ENCODE results near the gene ARHGEF4.

ARHGEF4 gene

DNA sequence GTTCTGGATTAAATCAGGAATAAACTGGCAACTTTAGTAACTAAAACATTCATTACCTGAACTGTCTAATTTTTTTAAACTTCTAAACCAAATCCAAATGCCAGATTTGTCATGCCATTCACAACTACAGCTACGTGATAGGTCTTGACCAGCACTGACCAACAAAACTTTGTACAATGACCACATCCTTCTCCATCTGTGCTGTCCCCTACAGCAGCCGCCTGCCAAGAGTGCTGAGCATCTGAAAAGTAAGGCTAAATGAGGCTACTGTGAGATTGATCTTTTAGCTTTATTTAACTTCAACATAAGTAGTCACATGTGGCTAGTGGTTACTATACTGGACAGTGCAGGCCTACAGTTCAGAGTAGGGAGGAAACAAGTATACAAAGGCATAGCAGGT, 248.9 kb downstream of the ARHGEF4 start:
- DNase-seq (ENCODE audit: low read depth in 3 of 3): no peak

DNA sequence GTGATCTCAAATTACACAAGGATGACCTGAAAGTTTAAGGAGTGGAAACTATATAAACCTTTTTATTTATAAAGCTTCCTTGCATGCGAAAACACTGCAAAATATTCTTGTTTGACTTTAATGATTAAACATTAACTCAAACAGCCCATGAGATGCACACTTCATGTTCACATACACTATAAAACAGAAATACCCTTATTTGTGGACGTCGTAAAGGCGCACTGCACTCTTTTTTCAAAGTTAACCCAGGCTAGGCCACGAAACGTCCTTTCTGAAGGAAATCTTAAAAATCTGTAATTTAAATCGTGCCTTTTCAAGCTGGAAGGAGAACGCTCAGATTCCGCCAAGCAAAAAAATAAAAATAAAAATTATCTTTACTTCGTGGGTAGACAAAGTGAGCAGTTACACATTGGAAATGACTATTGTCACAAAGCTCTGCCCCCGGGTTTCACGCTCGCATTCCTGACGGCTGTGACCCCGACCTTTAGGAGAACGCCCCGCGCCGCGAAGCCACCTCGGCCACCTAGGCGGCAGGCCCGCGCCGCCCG, 255.8 kb downstream of the ARHGEF4 start:
- no peak for DNase-seq (ENCODE audit: low read depth in 3 of 3)

DNA sequence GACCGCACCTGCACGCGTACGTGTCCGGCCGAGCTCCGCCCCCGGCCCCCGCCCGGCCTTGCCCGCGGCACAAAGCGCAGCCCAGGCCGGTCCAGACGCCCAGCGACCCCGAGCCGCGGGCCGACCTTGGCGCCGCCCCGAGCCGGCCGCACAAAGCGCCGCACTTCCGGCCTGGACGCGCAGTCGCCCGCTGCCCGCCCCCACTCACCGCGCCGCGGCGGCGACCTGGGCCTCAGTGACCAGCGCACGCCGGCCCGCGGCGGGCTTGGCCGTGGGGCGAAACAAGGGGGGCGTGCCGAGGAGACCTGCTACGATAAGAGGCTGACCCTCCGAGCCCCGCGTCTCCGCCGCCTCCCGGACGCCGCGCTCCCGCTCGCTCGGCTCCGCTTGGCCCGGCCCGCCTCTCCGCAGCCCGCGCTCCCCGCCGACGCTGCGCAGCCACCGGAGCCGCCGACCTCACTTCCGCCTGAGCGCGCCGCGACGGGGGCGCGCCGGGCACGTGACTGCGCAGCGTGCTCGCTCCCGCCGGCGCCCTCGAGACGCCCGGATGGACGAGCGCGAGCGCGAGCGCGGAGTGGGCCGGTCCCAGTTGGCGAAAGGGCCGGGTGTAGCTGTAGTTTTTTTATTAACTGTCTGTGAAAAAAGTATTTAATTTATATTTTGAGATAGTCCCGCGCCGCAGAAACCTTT, 256.4 kb downstream of the ARHGEF4 start, which contains the start of gene FAM168B:
FAM168B (minus strand) TSS at position 455 of the 690 bp plus-strand sequence. CDS start 10,814 bp downstream, outside the sequence.
- DNase-seq (ENCODE audit: low read depth in 3 of 3): peak; percentile 71 to 84 (median 71)

DNA sequence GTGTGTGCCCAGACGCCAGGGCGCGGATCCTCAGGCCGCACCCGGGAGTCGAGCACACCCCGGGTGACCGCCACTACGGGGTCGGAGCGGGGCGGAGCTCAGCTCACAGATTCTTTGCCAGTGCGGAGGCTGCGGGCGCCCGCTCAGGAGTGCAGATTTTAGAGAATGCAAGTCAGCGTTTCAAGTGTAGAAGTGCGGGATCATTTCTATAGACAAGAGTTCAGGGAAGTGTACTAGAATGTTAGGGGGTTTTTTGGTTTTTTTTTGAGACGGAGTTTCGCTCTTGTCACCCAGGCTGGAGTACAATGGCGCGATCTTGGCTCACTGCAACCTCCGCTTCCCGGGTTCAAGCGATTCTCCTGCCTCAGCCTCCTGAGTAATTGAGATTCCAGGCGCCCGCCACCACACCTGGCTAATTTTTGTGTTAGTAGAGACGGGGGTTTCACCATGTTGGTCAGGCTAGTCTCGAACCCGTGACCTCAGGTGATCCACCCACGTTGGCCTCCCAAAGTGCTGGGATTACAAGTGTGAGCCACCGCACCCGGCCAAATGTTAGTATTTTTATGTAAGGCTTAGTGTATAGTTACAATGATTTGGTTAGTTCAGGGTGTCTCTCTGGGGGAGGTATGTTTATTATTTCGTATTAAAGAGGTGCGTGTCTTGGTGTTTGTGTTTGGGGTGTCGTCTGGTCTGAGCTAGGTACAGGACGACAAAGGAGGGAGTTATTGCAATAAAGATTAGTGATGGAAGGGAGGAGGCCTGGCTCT, 257.2 kb downstream of the ARHGEF4 start:
- DNase-seq (ENCODE audit: low read depth in 3 of 3): peak in 1 of 3 experiments; percentile 11

DNA sequence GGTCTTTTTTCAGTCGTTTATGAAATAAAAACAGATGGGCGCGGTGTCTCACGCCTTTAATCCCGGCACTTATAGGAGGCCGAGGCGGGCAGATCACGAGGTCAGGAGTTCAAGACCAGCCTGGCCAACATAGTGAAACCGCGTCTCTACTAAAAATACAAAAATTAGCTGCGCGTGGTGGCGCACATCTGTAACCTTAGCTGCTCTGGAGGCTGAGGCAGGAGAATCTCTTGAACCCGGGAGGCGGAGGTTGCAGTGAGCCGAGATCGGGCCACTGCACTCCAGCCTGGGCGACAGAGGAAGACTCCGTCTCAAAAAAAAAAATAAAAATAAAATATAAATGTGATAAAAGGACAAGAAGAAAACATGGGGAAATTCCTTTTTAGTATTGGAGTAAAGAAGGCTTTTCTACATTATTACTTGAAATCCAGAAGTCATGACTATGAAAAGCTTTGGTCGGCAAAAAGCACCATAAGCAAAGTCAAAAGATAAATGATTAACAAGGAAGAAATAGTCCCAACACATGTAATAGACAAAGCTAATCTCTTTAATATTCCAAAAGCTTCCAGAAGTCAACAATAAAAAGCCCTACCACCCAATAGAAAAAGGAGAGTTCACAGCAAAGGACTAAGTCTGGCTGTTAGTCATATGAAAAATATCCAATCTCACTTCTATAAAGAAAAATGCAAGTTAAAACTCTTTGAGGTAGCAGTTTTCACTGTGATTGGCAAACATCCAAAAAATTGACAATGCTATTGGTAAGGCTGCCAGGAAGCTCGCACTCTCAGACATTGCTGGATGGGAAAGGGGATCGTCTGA, 258.0 kb downstream of the ARHGEF4 start:
- no peak for DNase-seq (ENCODE audit: low read depth in 3 of 3)

Measured in stimulated activated CD4-positive, alpha-beta T cell treated with anti-CD3 and anti-CD28 coated beads, TNF-alpha, amount 100 ng/mL, for 4 hours (primary cell).